ENCODE measurements around the gene LRRC39.
"Not testable (repeated sequence)": the region's sequence is repeated elsewhere in the genome, so short reads cannot be mapped to it uniquely, and the experiment has no call there.

The LRRC39 gene

DNA sequence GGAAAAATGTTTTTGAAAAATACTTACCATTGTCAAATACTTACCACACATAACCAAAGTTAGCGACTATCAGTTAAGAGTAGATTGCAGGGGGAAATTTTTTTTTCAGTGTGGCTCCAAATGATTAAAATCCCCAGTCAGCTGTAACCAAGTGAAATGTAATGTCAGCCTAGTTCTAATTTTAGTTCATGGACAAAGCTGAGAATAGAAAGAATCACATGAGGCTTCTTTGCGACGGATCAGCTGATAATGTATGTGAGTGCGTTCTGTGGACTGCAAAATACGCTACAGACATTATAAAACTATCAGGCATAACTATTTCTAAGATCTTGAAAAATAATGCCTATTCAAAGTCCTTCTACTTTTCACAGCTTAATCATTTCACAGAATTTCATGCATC, at the start of gene LRRC39:
Gene LRRC39, minus strand, starts transcription at position 166 of the 400 bp plus-strand sequence. CDS start 9,740 bp downstream, outside the sequence.
- Histone ChIP-seq H3K27me3 (ENCODE audit: control insufficient read depth, insufficient read depth, low read length) (no peaks in the 10 kb centered on the region), H3K36me3 (ENCODE audit: control insufficient read depth, insufficient read depth, low read length) (no peaks in the 10 kb centered on the region)

DNA sequence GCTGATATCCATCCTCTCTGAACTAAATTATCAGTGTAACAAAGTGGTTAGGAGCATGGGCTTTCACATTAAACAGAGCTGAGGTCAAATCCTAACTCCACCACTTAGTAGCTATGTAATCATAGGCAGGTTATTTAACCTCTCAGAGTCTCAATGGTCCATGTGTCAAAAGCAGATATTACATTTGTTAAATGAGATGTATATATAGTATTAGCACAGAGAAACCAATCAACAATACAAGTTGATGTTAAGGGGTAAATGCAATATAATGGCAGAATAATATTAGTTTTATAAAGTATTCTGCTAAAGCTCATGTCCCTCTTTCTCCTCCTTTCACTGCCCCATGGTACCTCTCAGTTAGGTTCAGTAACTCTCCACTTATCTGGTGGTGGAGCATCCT, 44.4 kb upstream of the LRRC39 start:
- Histone ChIP-seq H3K27ac (ENCODE audit: low read depth, low read length) (no peak overlapping the region), H3K36me3 (ENCODE audit: control insufficient read depth, insufficient read depth, low read length) (no peaks in the 10 kb centered on the region), H3K27me3 (ENCODE audit: control insufficient read depth, insufficient read depth, low read length) (no peaks in the 10 kb centered on the region), H3K9ac (ENCODE audit: low read length) (no peak overlapping the region), H3K4me1 (ENCODE audit: control insufficient read depth, insufficient read depth, low read length) (no peaks in the 10 kb centered on the region), H3K4me3 (ENCODE audit: low read length) (no peak overlapping the region)

More for the DNA sequence above, at the start of gene LRRC39:
- H3K4me3 ChIP-seq (ENCODE audit: low read length): no peak within 1 kb of the TSS
- peaks cover 2% of the 10 kb centered on the region for H3K4me1 ChIP-seq (ENCODE audit: control insufficient read depth, insufficient read depth, low read length)
- no peak within 1 kb of the TSS for H3K9ac ChIP-seq (ENCODE audit: low read length)
- no peak within 1 kb of the TSS for H3K27ac ChIP-seq (ENCODE audit: low read depth, low read length)

- H3K4me1 ChIP-seq (ENCODE audit: control insufficient read depth, insufficient read depth, low read length): no peaks in the 10 kb centered on the region
- H3K9ac ChIP-seq (ENCODE audit: low read length): no peak overlapping the region
- no peaks in the 10 kb centered on the region for H3K27me3 ChIP-seq (ENCODE audit: control insufficient read depth, insufficient read depth, low read length)
- no peak overlapping the region for H3K27ac ChIP-seq (ENCODE audit: low read depth, low read length)
- H3K4me3 ChIP-seq (ENCODE audit: low read length): no peak overlapping the region
- H3K36me3 ChIP-seq (ENCODE audit: control insufficient read depth, insufficient read depth, low read length): no peaks in the 10 kb centered on the region
Measured at GRCh38 chr1:100219883-100220282, 41.8 kb upstream of the LRRC39 start.

- H3K27ac ChIP-seq (ENCODE audit: low read depth, low read length): no peak overlapping the region
- H3K27me3 ChIP-seq (ENCODE audit: control insufficient read depth, insufficient read depth, low read length): no peaks in the 10 kb centered on the region
- H3K4me1 ChIP-seq (ENCODE audit: control insufficient read depth, insufficient read depth, low read length): no peaks in the 10 kb centered on the region
- H3K36me3 ChIP-seq (ENCODE audit: control insufficient read depth, insufficient read depth, low read length): no peaks in the 10 kb centered on the region
- no peak overlapping the region for H3K9ac ChIP-seq (ENCODE audit: low read length)
- H3K4me3 ChIP-seq (ENCODE audit: low read length): no peak overlapping the region
Measured at GRCh38 chr1:100219457-100219856, 41.4 kb upstream of the LRRC39 start.

DNA sequence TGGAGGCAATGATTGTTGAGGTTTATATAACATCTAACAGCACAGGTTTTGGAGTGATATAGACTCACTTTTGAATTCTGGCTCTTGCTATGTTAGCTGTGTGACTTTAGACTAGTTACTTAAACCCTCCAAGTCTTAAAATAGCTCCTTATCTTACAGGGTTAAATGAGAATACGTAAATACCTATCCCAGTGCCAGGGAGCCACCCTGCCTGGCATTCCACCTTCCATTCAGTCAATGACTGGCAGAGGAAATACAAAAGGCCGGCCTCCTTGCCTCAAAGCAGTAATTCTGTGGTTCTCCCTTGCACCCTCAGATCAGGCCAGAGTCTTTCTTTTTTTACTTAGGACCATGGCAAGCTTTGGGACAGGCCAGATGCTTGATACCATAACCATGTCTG, 39.8 kb upstream of the LRRC39 start:
- no peaks in the 10 kb centered on the region for H3K27me3 ChIP-seq (ENCODE audit: control insufficient read depth, insufficient read depth, low read length)
- H3K4me1 ChIP-seq (ENCODE audit: control insufficient read depth, insufficient read depth, low read length): no peaks in the 10 kb centered on the region
- no peak overlapping the region for H3K9ac ChIP-seq (ENCODE audit: low read length)
- H3K4me3 ChIP-seq (ENCODE audit: low read length): no peak overlapping the region
- H3K36me3 ChIP-seq (ENCODE audit: control insufficient read depth, insufficient read depth, low read length): no peaks in the 10 kb centered on the region
- no peak overlapping the region for H3K27ac ChIP-seq (ENCODE audit: low read depth, low read length)

DNA sequence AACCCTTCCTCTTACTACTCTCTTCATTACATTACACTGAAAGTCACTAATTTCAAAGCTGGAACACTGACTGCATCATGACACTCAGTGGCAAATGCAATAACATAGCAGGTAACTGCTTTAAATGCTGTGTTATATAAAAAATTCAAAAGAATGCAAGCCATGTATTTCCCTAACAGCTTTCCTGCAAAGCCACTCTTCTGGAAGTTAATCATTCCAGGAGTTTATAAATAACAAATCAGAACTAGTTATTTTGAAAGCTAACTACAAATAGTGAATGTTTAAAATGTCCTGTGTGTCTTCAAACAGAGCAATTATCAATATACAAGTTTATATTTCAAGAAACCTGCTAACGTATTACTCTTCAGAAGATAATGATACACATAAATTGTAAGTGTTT, 37.0 kb upstream of the LRRC39 start:
- H3K9ac ChIP-seq (ENCODE audit: low read length): no peak overlapping the region
- H3K36me3 ChIP-seq (ENCODE audit: control insufficient read depth, insufficient read depth, low read length): peaks cover 2% of the 10 kb centered on the region
- H3K4me3 ChIP-seq (ENCODE audit: low read length): no peak overlapping the region
- H3K27ac ChIP-seq (ENCODE audit: low read depth, low read length): no peak overlapping the region
- no peaks in the 10 kb centered on the region for H3K4me1 ChIP-seq (ENCODE audit: control insufficient read depth, insufficient read depth, low read length)
- no peaks in the 10 kb centered on the region for H3K27me3 ChIP-seq (ENCODE audit: control insufficient read depth, insufficient read depth, low read length)

DNA sequence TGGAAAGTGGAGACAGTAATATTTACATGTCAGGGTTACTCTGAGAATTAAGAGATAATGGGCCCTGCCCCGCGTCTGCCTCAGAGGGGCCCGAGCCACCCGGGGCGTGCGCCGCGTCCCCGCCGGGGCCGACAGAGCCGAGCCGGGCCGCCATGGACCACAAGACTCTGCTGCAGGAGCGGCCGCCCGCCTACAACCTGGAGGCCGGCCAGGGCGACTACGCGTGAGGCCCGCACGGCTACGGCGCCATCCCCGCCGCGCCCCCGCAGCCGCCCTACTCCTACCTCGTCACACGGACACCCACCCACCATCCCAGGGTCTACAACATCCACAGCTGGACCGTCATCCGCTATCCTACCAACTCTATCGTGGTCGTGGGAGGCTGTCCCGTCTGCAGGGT, 35.1 kb upstream of the LRRC39 start:
- H3K36me3 ChIP-seq (ENCODE audit: control insufficient read depth, insufficient read depth, low read length): peaks cover 2% of the 10 kb centered on the region
- no peak overlapping the region for H3K27ac ChIP-seq (ENCODE audit: low read depth, low read length)
- H3K9ac ChIP-seq (ENCODE audit: low read length): no peak overlapping the region
- no peak overlapping the region for H3K4me3 ChIP-seq (ENCODE audit: low read length)
- no peaks in the 10 kb centered on the region for H3K27me3 ChIP-seq (ENCODE audit: control insufficient read depth, insufficient read depth, low read length)
- H3K4me1 ChIP-seq (ENCODE audit: control insufficient read depth, insufficient read depth, low read length): no peaks in the 10 kb centered on the region

GRCh38 chr1:100206301-100206700, 28.2 kb upstream of the LRRC39 start:
- Histone ChIP-seq H3K27me3 (ENCODE audit: control insufficient read depth, insufficient read depth, low read length) (no peaks in the 10 kb centered on the region), H3K27ac (ENCODE audit: low read depth, low read length) (no peak overlapping the region), H3K4me1 (ENCODE audit: control insufficient read depth, insufficient read depth, low read length) (no peaks in the 10 kb centered on the region), H3K4me3 (ENCODE audit: low read length) (no peak overlapping the region), H3K9ac (ENCODE audit: low read length) (no peak overlapping the region), H3K36me3 (ENCODE audit: control insufficient read depth, insufficient read depth, low read length) (peaks cover 9% of the 10 kb centered on the region)

- not testable (repeated sequence) for H3K4me3 ChIP-seq (ENCODE audit: low read length); H3K9ac ChIP-seq (ENCODE audit: low read length); H3K27me3 ChIP-seq (ENCODE audit: control insufficient read depth, insufficient read depth, low read length); H3K4me1 ChIP-seq (ENCODE audit: control insufficient read depth, insufficient read depth, low read length); H3K36me3 ChIP-seq (ENCODE audit: control insufficient read depth, insufficient read depth, low read length); H3K27ac ChIP-seq (ENCODE audit: low read depth, low read length)
Measured at GRCh38 chr1:100205593-100205992, 27.5 kb upstream of the LRRC39 start.

DNA sequence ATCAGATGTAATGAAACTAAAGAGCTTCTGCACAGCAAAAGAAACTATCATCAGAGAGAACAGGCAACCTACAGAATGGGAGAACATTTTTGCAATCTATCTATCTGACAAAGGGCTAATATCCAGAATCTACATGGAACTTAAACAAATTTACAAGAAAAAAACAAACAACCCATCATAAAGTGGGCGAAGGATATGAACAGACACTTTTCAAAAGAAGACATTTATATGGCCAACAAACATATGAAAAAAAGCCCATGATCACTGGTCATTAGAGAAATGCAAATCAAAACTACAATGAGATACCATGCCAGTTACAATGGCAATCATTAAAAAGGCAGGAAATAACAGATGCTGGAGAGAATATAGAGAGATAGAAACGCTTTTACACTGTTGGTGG, 27.0 kb upstream of the LRRC39 start:
- not testable (repeated sequence) for H3K4me3 ChIP-seq (ENCODE audit: low read length); H3K27ac ChIP-seq (ENCODE audit: low read depth, low read length); H3K27me3 ChIP-seq (ENCODE audit: control insufficient read depth, insufficient read depth, low read length); H3K9ac ChIP-seq (ENCODE audit: low read length); H3K36me3 ChIP-seq (ENCODE audit: control insufficient read depth, insufficient read depth, low read length); H3K4me1 ChIP-seq (ENCODE audit: control insufficient read depth, insufficient read depth, low read length)

GRCh38 chr1:100202703-100203102, 24.6 kb upstream of the LRRC39 start:
- H3K9ac ChIP-seq (ENCODE audit: low read length); H3K4me3 ChIP-seq (ENCODE audit: low read length); H3K27me3 ChIP-seq (ENCODE audit: control insufficient read depth, insufficient read depth, low read length); H3K36me3 ChIP-seq (ENCODE audit: control insufficient read depth, insufficient read depth, low read length); H3K4me1 ChIP-seq (ENCODE audit: control insufficient read depth, insufficient read depth, low read length): not testable (repeated sequence)
- H3K27ac ChIP-seq (ENCODE audit: low read depth, low read length): peak overlapping the region; percentile 74

GRCh38 chr1:100200060-100200459, 22.0 kb upstream of the LRRC39 start:
- H3K27ac ChIP-seq (ENCODE audit: low read depth, low read length); H3K4me3 ChIP-seq (ENCODE audit: low read length); H3K4me1 ChIP-seq (ENCODE audit: control insufficient read depth, insufficient read depth, low read length); H3K36me3 ChIP-seq (ENCODE audit: control insufficient read depth, insufficient read depth, low read length); H3K27me3 ChIP-seq (ENCODE audit: control insufficient read depth, insufficient read depth, low read length); H3K9ac ChIP-seq (ENCODE audit: low read length): not testable (repeated sequence)

GRCh38 chr1:100198596-100198995, 20.5 kb upstream of the LRRC39 start:
- H3K36me3 ChIP-seq (ENCODE audit: control insufficient read depth, insufficient read depth, low read length): no peaks in the 10 kb centered on the region
- H3K27me3 ChIP-seq (ENCODE audit: control insufficient read depth, insufficient read depth, low read length): no peaks in the 10 kb centered on the region
- no peak overlapping the region for H3K4me3 ChIP-seq (ENCODE audit: low read length)
- H3K27ac ChIP-seq (ENCODE audit: low read depth, low read length): no peak overlapping the region
- H3K4me1 ChIP-seq (ENCODE audit: control insufficient read depth, insufficient read depth, low read length): no peaks in the 10 kb centered on the region
- H3K9ac ChIP-seq (ENCODE audit: low read length): no peak overlapping the region
